ENCODE results near the gene PHF19. TPM values are rescaled to one million over a fixed set of nuclear protein-coding genes. Genes with fewer than 3 reads are reported as not detected.
A peak's percentile ranks its signal among the peaks of the same experiment; 100 is the strongest.

PHF19 gene
- polyA plus RNA-seq, 3 donors, result 31.4 to 39.4 (median 34.9) TPM

GRCh38 chr9:120865176-120865575 is 11.8 kb downstream of the PHF19 start:
- DNase-seq (ENCODE audit: extremely low read depth in 1 of 11, low read depth in 9 of 11, low spot score in 4 of 11), result no peak

- DNase-seq (ENCODE audit: extremely low read depth in 1 of 11, low read depth in 9 of 11, low spot score in 4 of 11), result no peak
These were observed 12.3 kb downstream of the PHF19 start for GRCh38 chr9:120864719-120865118.

- no peak for DNase-seq (ENCODE audit: extremely low read depth in 1 of 11, low read depth in 9 of 11, low spot score in 4 of 11)
These were observed 13.2 kb downstream of the PHF19 start for GRCh38 chr9:120863833-120864232.

DNA sequence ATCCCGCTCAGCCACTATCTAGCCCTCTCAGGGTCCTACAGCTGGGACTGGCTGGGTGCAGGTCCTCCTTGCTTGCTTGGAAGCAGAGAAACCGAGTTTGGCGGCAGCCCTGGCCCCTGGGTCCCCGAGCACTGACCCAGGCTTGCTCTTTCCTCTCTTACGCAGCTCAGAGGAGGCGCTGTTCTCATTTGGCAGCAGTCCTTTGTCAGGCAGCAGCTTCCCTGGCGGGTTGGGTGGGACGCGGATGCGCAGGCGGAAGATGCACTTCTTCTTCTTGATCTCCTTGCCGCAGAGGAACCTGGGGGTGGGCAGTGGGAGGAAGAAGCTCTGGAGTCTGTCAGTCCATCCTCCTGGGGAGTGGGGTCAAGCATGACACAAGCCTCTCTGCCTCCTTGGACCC is 14.5 kb downstream of the PHF19 start:
- DNase-seq (ENCODE audit: extremely low read depth in 1 of 11, low read depth in 9 of 11, low spot score in 4 of 11), result no peak

GRCh38 chr9:120861935-120862334 is 15.1 kb downstream of the PHF19 start:
- no peak for DNase-seq (ENCODE audit: extremely low read depth in 1 of 11, low read depth in 9 of 11, low spot score in 4 of 11)

GRCh38 chr9:120860083-120860482 is 16.9 kb downstream of the PHF19 start:
- no peak for DNase-seq (ENCODE audit: extremely low read depth in 1 of 11, low read depth in 9 of 11, low spot score in 4 of 11)

DNA sequence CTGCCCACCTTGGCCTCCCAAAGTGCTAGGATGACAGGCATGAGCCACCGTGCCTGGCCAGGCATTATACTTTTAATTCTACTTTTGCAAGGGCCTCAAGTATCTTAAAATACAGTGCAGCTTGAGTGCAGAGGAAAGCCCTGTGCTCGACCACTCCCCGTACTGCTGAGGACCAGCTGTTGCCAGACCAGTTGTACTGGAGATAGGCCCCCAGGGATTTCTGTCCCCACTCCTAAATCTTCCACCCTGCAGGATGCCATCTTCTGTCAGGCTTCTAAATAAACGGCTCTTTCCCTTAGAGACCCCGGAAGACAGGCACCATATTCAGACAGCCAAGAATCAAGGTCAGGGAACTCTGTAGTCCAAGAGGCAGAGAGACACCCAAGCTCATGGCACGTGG is 17.6 kb downstream of the PHF19 start:
- no peak for DNase-seq (ENCODE audit: extremely low read depth in 1 of 11, low read depth in 9 of 11, low spot score in 4 of 11)

- no peak for DNase-seq (ENCODE audit: extremely low read depth in 1 of 11, low read depth in 9 of 11, low spot score in 4 of 11)
These were observed 19.1 kb downstream of the PHF19 start for GRCh38 chr9:120857902-120858301.

- DNase-seq (ENCODE audit: extremely low read depth in 1 of 11, low read depth in 9 of 11, low spot score in 4 of 11), result no peak
These were observed 19.5 kb downstream of the PHF19 start for GRCh38 chr9:120857481-120857880.

DNA sequence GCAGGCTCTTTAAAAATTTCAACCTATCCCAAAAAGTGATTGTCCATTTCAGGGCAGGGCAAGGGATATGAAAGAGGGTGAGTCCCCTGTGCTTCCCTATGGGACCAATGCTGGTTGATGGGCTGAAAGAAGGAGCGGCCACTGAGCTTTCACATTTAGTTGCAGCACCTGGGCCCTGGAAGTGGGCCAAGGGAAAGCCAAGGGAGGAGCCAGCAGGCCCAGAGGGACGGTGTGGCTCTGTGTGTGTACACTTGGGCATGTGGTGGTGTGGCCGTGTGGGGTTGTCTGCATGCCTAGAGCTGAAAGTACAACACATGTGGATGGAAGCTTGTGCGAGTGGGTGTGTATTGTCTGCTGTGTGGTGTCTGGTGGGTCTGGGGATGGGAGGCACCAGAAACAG is 20.3 kb downstream of the PHF19 start:
- DNase-seq (ENCODE audit: extremely low read depth in 1 of 11, low read depth in 9 of 11, low spot score in 4 of 11), result no peak

- no peak for DNase-seq (ENCODE audit: extremely low read depth in 1 of 11, low read depth in 9 of 11, low spot score in 4 of 11)
These were observed 20.9 kb downstream of the PHF19 start for GRCh38 chr9:120855827-120856670.

GRCh38 chr9:120854596-120855327 is 22.2 kb downstream of the PHF19 start:
- no peak for DNase-seq (ENCODE audit: extremely low read depth in 1 of 11, low read depth in 9 of 11, low spot score in 4 of 11)

- no peak for DNase-seq (ENCODE audit: extremely low read depth in 1 of 11, low read depth in 9 of 11, low spot score in 4 of 11)
These were observed 23.8 kb downstream of the PHF19 start for GRCh38 chr9:120853198-120853597.

GRCh38 chr9:120852240-120853010 is 24.6 kb downstream of the PHF19 start:
- DNase-seq (ENCODE audit: extremely low read depth in 1 of 11, low read depth in 9 of 11, low spot score in 4 of 11), result peak in 4 of 11 donors; percentile 29 to 59 (median 50)

- no peak for DNase-seq (ENCODE audit: extremely low read depth in 1 of 11, low read depth in 9 of 11, low spot score in 4 of 11)
These were observed 25.5 kb downstream of the PHF19 start for GRCh38 chr9:120851449-120851848.

GRCh38 chr9:120850315-120850714 is 26.7 kb downstream of the PHF19 start:
- DNase-seq (ENCODE audit: extremely low read depth in 1 of 11, low read depth in 9 of 11, low spot score in 4 of 11), result no peak

DNA sequence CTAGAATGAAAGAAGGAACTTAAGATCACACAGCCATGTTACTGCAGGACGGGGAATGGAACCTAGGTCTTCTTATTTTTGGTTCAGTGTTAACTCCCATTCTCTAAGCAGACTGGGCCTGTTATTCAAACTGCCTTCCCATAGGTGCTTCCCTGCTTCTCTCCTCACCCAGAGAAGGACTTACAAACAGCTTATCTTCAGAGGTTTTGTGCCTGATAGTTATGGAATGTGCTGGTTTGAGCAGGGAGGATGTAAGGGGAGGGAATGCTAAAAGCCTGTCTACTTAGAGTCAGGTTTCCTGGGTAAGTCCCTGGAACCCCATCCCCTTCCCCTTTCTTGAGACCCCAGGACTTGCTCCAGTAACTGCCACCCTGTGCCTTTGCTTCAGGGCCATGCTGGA is 30.1 kb downstream of the PHF19 start:
- DNase-seq (ENCODE audit: extremely low read depth in 1 of 11, low read depth in 9 of 11, low spot score in 4 of 11), result no peak

- no peak for DNase-seq (ENCODE audit: extremely low read depth in 1 of 11, low read depth in 9 of 11, low spot score in 4 of 11)
These were observed 30.6 kb downstream of the PHF19 start for GRCh38 chr9:120846251-120846889.

- DNase-seq (ENCODE audit: extremely low read depth in 1 of 11, low read depth in 9 of 11, low spot score in 4 of 11), result no peak
These were observed 31.7 kb downstream of the PHF19 start for GRCh38 chr9:120845255-120845654.

All from renal cortex interstitium (tissue), 11 donors.